SK-N-SH treated with all-trans-retinoic acid at 6 μM for 48 hours (cell line): ENCODE measurements around the gene KRT38.

Source experiments
- ATAC-seq: fragments of 200-7000 bp; cut with Tn5 transposase; 3 replicates; pipeline ENCODE4 v1.9.1; 2020; ENCODE audit warnings: mild to moderate bottlenecking, moderate library complexity
- ARNTL ChIP-seq: fragments of 450-650 bp; formaldehyde crosslinking; IDR thresholded peaks from 2 replicates; pipeline ENCODE4 v1.5.0; 2020; ENCODE audit warnings: low read depth, mild to moderate bottlenecking, moderate library complexity, borderline replicate concordance
- BACH2 ChIP-seq: fragments of 250-450 bp; sonication (Bioruptor Pico); IDR thresholded peaks from 2 replicates; pipeline ENCODE4 v1.9.0; 2021; ENCODE audit warnings: mild to moderate bottlenecking, borderline replicate concordance
- CREB5 ChIP-seq: fragments of 250-450 bp; sonication (Bioruptor Pico); IDR thresholded peaks from 2 replicates; pipeline ENCODE4 v1.5.1; 2020; ENCODE audit warnings: low read depth, mild to moderate bottlenecking, moderate library complexity
- CSDC2 ChIP-seq: fragments of 250-450 bp; sonication (Bioruptor Pico); IDR thresholded peaks from 2 replicates; pipeline ENCODE4 v1.5.0; 2020; ENCODE audit warnings: mild to moderate bottlenecking, moderate library complexity
- CSRNP3 ChIP-seq: fragments of 250-450 bp; sonication (Bioruptor Pico); IDR thresholded peaks from 2 replicates; pipeline ENCODE4 v1.5.1; 2021; ENCODE audit warnings: mild to moderate bottlenecking, moderate library complexity
- ESRRG ChIP-seq: fragments of 250-450 bp; sonication (Bioruptor Pico); IDR thresholded peaks from 2 replicates; pipeline ENCODE4 v1.6.1; 2021; ENCODE audit warnings: mild to moderate bottlenecking
- GLIS3 ChIP-seq: fragments of 250-450 bp; sonication (Bioruptor Pico); IDR thresholded peaks from 2 replicates; pipeline ENCODE4 v1.5.0; 2020; ENCODE audit warnings: mild to moderate bottlenecking, moderate library complexity
- ISL1 ChIP-seq: fragments of 250-450 bp; sonication (Bioruptor Pico); IDR thresholded peaks from 2 replicates; pipeline ENCODE4 v2.1.2; 2022; ENCODE audit warnings: mild to moderate bottlenecking, moderate library complexity
- PATZ1 ChIP-seq: fragments of 250-450 bp; sonication (Bioruptor Pico); IDR thresholded peaks from 2 replicates; pipeline ENCODE4 v1.8.0; 2020; ENCODE audit warnings: mild to moderate bottlenecking, moderate library complexity, borderline replicate concordance
- POU6F1 ChIP-seq: fragments of 250-450 bp; sonication (Bioruptor Pico); IDR thresholded peaks from 2 replicates; pipeline ENCODE4 v1.8.0; 2021; ENCODE audit warnings: low read depth, mild to moderate bottlenecking, moderate library complexity, borderline replicate concordance
- PPARA ChIP-seq: fragments of 250-450 bp; sonication (Bioruptor Pico); IDR thresholded peaks from 2 replicates; pipeline ENCODE4 v1.5.0; 2020; ENCODE audit warnings: mild to moderate bottlenecking, borderline replicate concordance
- RARB ChIP-seq: fragments of 250-450 bp; sonication (Bioruptor Pico); IDR thresholded peaks from 2 replicates; pipeline ENCODE4 v1.8.0; 2021; ENCODE audit warnings: mild to moderate bottlenecking, moderate library complexity
- SNAI2 ChIP-seq: fragments of 250-450 bp; sonication (Bioruptor Pico); IDR thresholded peaks from 2 replicates; pipeline ENCODE4 v1.5.0; 2020; ENCODE audit warnings: mild to moderate bottlenecking, moderate library complexity
- TCF4 ChIP-seq: fragments of 250-450 bp; sonication (Bioruptor Pico); IDR thresholded peaks from 2 replicates; pipeline ENCODE4 v1.8.0; 2021; ENCODE audit warnings: mild to moderate bottlenecking, moderate library complexity, borderline replicate concordance
- TOX ChIP-seq: fragments of 250-450 bp; sonication (Bioruptor Pico); IDR thresholded peaks from 2 replicates; pipeline ENCODE4 v1.8.0; 2021; ENCODE audit warnings: mild to moderate bottlenecking, moderate library complexity, borderline replicate concordance
- TSHZ2 ChIP-seq: fragments of 250-450 bp; sonication (Bioruptor Pico); IDR thresholded peaks from 2 replicates; pipeline ENCODE4 v1.5.0; 2020; ENCODE audit warnings: mild to moderate bottlenecking, moderate library complexity
- ZC3H10 ChIP-seq: fragments of 250-450 bp; sonication (Bioruptor Pico); IDR thresholded peaks from 2 replicates; pipeline ENCODE4 v1.5.1; 2021; ENCODE audit warnings: mild to moderate bottlenecking, moderate library complexity
- ZFP3 ChIP-seq: fragments of 250-450 bp; sonication (Bioruptor Pico); IDR thresholded peaks from 2 replicates; pipeline ENCODE4 v1.5.0; 2020; ENCODE audit warnings: mild to moderate bottlenecking, moderate library complexity
- ZFP30 ChIP-seq: fragments of 450-650 bp; formaldehyde crosslinking; IDR thresholded peaks from 2 replicates; pipeline ENCODE4 v1.5.0; 2022; ENCODE audit warnings: mild to moderate bottlenecking, moderate library complexity
- ZNF565 ChIP-seq: fragments of 450-650 bp; formaldehyde crosslinking; conservative IDR thresholded peaks from 2 replicates; pipeline ENCODE4 v1.5.0; 2020; ENCODE audit warnings: low read depth, mild to moderate bottlenecking, moderate library complexity
- ZNF70 ChIP-seq: fragments of 450-650 bp; formaldehyde crosslinking; IDR thresholded peaks from 2 replicates; pipeline ENCODE4 v1.5.0; 2020; ENCODE audit warnings: mild to moderate bottlenecking, moderate library complexity
- ZNF8 ChIP-seq: fragments of 450-650 bp; formaldehyde crosslinking; IDR thresholded peaks from 2 replicates; pipeline ENCODE4 v1.5.0; 2020; ENCODE audit warnings: mild to moderate bottlenecking, moderate library complexity

KRT38 gene

GRCh38 chr17:41462705-41463104, 21.9 kb upstream of the KRT38 start:
- TF ChIP-seq ZNF8 (CRISPR knock-in tag) (no peak), ZFP3 (CRISPR knock-in tag) (no peak), CSRNP3 (CRISPR knock-in tag) (no peak), ISL1 (CRISPR knock-in tag) (no peak), ZNF565 (CRISPR knock-in tag) (no peak)
- no peak for ATAC-seq

GRCh38 chr17:41457676-41458075, 16.9 kb upstream of the KRT38 start:
- TF ChIP-seq CSDC2 = no peak
- TF ChIP-seq POU6F1 (CRISPR knock-in tag) = no peak
- no peak for TF ChIP-seq PATZ1
- TF ChIP-seq ZC3H10 (CRISPR knock-in tag) = no peak
- TF ChIP-seq TCF4 = no peak
- TF ChIP-seq CREB5 (CRISPR knock-in tag) = no peak
- TF ChIP-seq ZFP30 (CRISPR knock-in tag) = no peak
- no peak for TF ChIP-seq TSHZ2 (CRISPR knock-in tag)
- TF ChIP-seq GLIS3 (CRISPR knock-in tag) = no peak
- TF ChIP-seq ESRRG (CRISPR knock-in tag) = no peak
- TF ChIP-seq SNAI2 = no peak
- no peak for TF ChIP-seq RARB
- no peak for TF ChIP-seq ARNTL (CRISPR knock-in tag)
- no peak for TF ChIP-seq TOX (CRISPR knock-in tag)
- TF ChIP-seq, all 23 proteins: peak for 0
- no peak for ATAC-seq

- ATAC-seq = no peak
- TF ChIP-seq ISL1 (CRISPR knock-in tag) (no peak), ZNF8 (CRISPR knock-in tag) (no peak), CSRNP3 (CRISPR knock-in tag) (no peak), ZFP3 (CRISPR knock-in tag) (no peak), BACH2 (CRISPR knock-in tag) (no peak), ZFP30 (CRISPR knock-in tag) (no peak), POU6F1 (CRISPR knock-in tag) (no peak), PPARA (CRISPR knock-in tag) (no peak), TCF4 (no peak), GLIS3 (CRISPR knock-in tag) (no peak), SNAI2 (no peak), ZNF70 (CRISPR knock-in tag) (no peak), TSHZ2 (CRISPR knock-in tag) (no peak)
These were observed 15.4 kb upstream of the KRT38 start for GRCh38 chr17:41456204-41456603.
